Natural killer cell (primary cell): ENCODE data around the gene BPIFB6. TPM values are rescaled to one million over a fixed set of nuclear protein-coding genes. Genes with fewer than 3 reads are reported as not detected.

Experiments
- ATAC-seq, 3 donors: fragments of 150-1000 bp in 2 of 3; fragments of 200-7000 bp in 1 of 3; cut with Tn5 transposase; 1 replicate in 1 of 3; 2 replicates in 2 of 3; pipeline ENCODE4 v1.10.0; 2021; ENCODE audit warnings: mild to moderate bottlenecking in 2 of 3, moderate library complexity in 2 of 3
- DNase-seq, 2 donors: peaks; one replicate each; pipeline versions ENCODE4 v3.0.0 to v3.0.0-alpha.2; 2013 to 2021; ENCODE audit warnings: mixed read lengths in 1 of 2
- H3K27ac ChIP-seq: one replicate; pipeline ENCODE4 v1.5.1; 2013; ENCODE audit warnings: mild to moderate bottlenecking, low read length
- H3K27me3 ChIP-seq: one replicate; pipeline ENCODE4 v1.6.1; 2013; ENCODE audit warnings: low read length; ENCODE audit not compliant: control insufficient read depth, insufficient read depth
- H3K36me3 ChIP-seq: one replicate; pipeline ENCODE4 v1.6.1; 2013; ENCODE audit warnings: low read length; ENCODE audit not compliant: control insufficient read depth, insufficient read depth
- H3K4me1 ChIP-seq: one replicate; pipeline ENCODE4 v1.6.1; 2013; ENCODE audit warnings: low read length; ENCODE audit not compliant: control insufficient read depth, insufficient read depth
- H3K4me3 ChIP-seq: one replicate; pipeline ENCODE4 v1.5.1; 2013; ENCODE audit warnings: low read length
- H3K9me3 ChIP-seq: one replicate; pipeline ENCODE4 v1.6.1; 2013; ENCODE audit warnings: low read length; ENCODE audit not compliant: control insufficient read depth, insufficient read depth
- H3K27ac Mint-ChIP-seq, 2 donors: one replicate each; pipeline ENCODE4 v1.8.0; 2022; ENCODE audit warnings: mild to moderate bottlenecking in 2 of 2, mixed read lengths in 2 of 2, moderate library complexity in 1 of 2
- H3K27me3 Mint-ChIP-seq, 2 donors: one replicate each; pipeline ENCODE4 v1.8.0; 2022; ENCODE audit warnings: low read depth in 2 of 2, mixed read lengths in 2 of 2
- H3K36me3 Mint-ChIP-seq: one replicate; pipeline ENCODE4 v1.8.0; 2022; ENCODE audit warnings: mixed read lengths
- H3K4me1 Mint-ChIP-seq, 2 donors: one replicate each; pipeline ENCODE4 v1.8.0; 2022; ENCODE audit warnings: mixed read lengths in 2 of 2
- H3K4me3 Mint-ChIP-seq: one replicate; pipeline ENCODE4 v1.8.0; 2022; ENCODE audit warnings: mild to moderate bottlenecking, moderate library complexity, mixed read lengths
- H3K9me3 Mint-ChIP-seq, 2 donors: one replicate each; pipeline ENCODE4 v1.8.0; 2022; ENCODE audit warnings: mixed read lengths in 2 of 2
- CTCF ChIP-seq: fragments of 200-600 bp; IDR thresholded peaks from one replicate; pipeline ENCODE4 v1.8.0; 2022; ENCODE audit warnings: antibody characterized with exemption
- WGBS: methylation state at CpG from one replicate; pipeline ENCODE4 v1.1.7; 2013; ENCODE audit warnings: missing lambda C conversion rate; ENCODE audit not compliant: insufficient coverage; 5-methylcytosine and 5-hydroxymethylcytosine counted together
- intact Hi-C: fragments of 100-400 bp; cut with micrococcal nuclease; formaldehyde crosslinking; loops from one replicate; pipeline ENCODE4 v1.14.2; 2022
- total RNA-seq, 4 donors: library from RNA; stranded (reverse); fragments of 120-200 nt in 1 of 4; gene quantifications; one replicate each; pipeline versions ENCODE4 v1.2.3 to v1.2.4, GENCODE V29; 2013 to 2022

BPIFB6 gene
- total RNA-seq, 3 donors from 2014 or later (not counting 1 experiment from before 2014, with no cell fraction given), result not detected

DNA sequence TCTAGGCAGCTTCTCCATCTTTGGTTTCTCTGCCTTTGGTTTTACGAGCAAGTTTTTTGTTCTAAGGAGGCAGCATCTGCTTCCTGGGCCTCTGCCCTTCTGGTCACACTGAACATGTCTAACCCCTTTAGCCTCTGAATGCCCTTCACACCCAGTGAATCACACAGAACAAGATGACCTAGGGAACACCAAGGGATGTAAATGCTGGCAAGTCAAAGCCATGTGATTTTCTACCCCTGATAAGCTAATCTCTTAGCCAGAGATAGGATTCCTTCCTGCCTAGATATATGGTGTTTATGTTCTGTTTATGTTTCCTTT lies 7.2 kb upstream of the BPIFB6 start:
- Histone ChIP-seq H3K27me3 (no peaks in the 10 kb centered on the region), H3K4me3 (no peak overlapping the region), H3K9me3 (no peaks in the 10 kb centered on the region), H3K27ac (no peak overlapping the region), H3K36me3 (no peaks in the 10 kb centered on the region), H3K4me1 (no peaks in the 10 kb centered on the region)
- no peak for ATAC-seq
- DNase-seq, result no peak
- 100% methylated on average over 1 of the region's 1 CpG for WGBS
- Mint-ChIP-seq H3K27me3 (no peaks in the 10 kb centered on the region), H3K4me3 (no peak overlapping the region), H3K9me3 (no peaks in the 10 kb centered on the region), H3K4me1 (no peaks in the 10 kb centered on the region), H3K36me3 (no peaks in the 10 kb centered on the region), H3K27ac (no peak overlapping the region)
- intact Hi-C loops, result no loop called here
- TF ChIP-seq CTCF, result no peak

- Histone ChIP-seq H3K4me1 (no peaks in the 10 kb centered on the region), H3K4me3 (no peak overlapping the region), H3K9me3 (no peaks in the 10 kb centered on the region), H3K27me3 (no peaks in the 10 kb centered on the region), H3K27ac (no peak overlapping the region), H3K36me3 (no peaks in the 10 kb centered on the region)
- H3K4me3 Mint-ChIP-seq, result no peak overlapping the region
- no peak for ATAC-seq
- H3K9me3 Mint-ChIP-seq, result no peaks in the 10 kb centered on the region
- H3K36me3 Mint-ChIP-seq, result no peaks in the 10 kb centered on the region
- H3K27ac Mint-ChIP-seq, result no peak overlapping the region
- no peaks in the 10 kb centered on the region for H3K4me1 Mint-ChIP-seq
- TF ChIP-seq CTCF, result no peak
- intact Hi-C loops, result no loop called here
- WGBS, result 78% methylated on average over 4 of the region's 5 CpGs
- H3K27me3 Mint-ChIP-seq, result no peaks in the 10 kb centered on the region
- DNase-seq, result no peak
Measured at GRCh38 chr20:33024609-33025317, 6.7 kb upstream of the BPIFB6 start.

DNA sequence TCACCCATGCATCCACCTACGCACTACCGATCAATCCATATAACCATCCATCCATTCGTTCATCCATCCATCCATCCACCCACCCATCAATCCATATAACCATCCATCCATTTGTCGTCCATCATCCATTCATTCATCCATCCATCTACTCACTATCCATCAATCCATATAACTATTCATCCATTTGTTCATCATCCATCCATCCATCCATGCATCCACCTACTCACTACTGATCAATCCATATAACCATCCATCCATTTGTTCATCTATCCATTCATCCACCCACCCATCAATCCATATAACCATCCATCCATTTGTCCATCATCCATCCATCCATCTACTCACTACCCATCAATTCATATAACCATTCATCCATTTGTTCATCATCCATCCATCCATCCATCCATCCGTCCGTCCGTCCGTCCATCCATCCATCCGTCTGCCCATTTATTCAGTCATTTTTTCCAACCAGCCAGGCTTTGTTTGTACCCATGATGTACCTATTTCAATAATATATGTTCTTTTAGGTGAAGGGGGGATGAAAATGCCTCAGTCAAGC lies 6.1 kb upstream of the BPIFB6 start:
- 68% methylated on average over 9 of the region's 9 CpGs for WGBS
- Histone ChIP-seq H3K4me1 (no peaks in the 10 kb centered on the region), H3K27me3 (no peaks in the 10 kb centered on the region), H3K27ac (no peak overlapping the region), H3K9me3 (no peaks in the 10 kb centered on the region), H3K36me3 (no peaks in the 10 kb centered on the region), H3K4me3 (no peak overlapping the region)
- DNase-seq, result no peak
- Mint-ChIP-seq H3K27ac (no peak overlapping the region), H3K27me3 (no peaks in the 10 kb centered on the region), H3K9me3 (no peaks in the 10 kb centered on the region), H3K4me1 (no peaks in the 10 kb centered on the region), H3K4me3 (no peak overlapping the region), H3K36me3 (no peaks in the 10 kb centered on the region)
- no peak for ATAC-seq
- intact Hi-C loops, result no loop called here
- no peak for TF ChIP-seq CTCF
